Measurements from ENCODE around the gene CORIN.

GRCh38 chr4:47816748-47817147 lies 21.1 kb downstream of the CORIN start:
- no peak for TF ChIP-seq CTCF (IDR thresholded peaks at IDR 0.05)
- TF ChIP-seq SIN3A (IDR thresholded peaks at IDR 0.05; ENCODE audit: borderline replicate concordance, low read depth, low read length): no peak
- no peak for TF ChIP-seq PBX3 (IDR thresholded peaks at IDR 0.05)
- TF ChIP-seq RAD21 (IDR thresholded peaks at IDR 0.05; ENCODE audit: low read length): no peak
- TF ChIP-seq SMC3 (IDR thresholded peaks at IDR 0.05; ENCODE audit: low read depth, low read length): no peak
- TF ChIP-seq GABPA (IDR thresholded peaks at IDR 0.05; ENCODE audit: low read depth): no peak
- TF ChIP-seq POLR2AphosphoS5 (IDR thresholded peaks at IDR 0.05; ENCODE audit: low read depth, low read length): no peak
- TF ChIP-seq TAF1 (IDR thresholded peaks at IDR 0.05; ENCODE audit: borderline replicate concordance, low read depth, low read length): no peak
- no peak for TF ChIP-seq GATA2 (CRISPR knock-in tag; IDR thresholded peaks at IDR 0.05)
- TF ChIP-seq EP300 (IDR thresholded peaks at IDR 0.05; ENCODE audit: borderline replicate concordance in 1 of 2, low read depth in 1 of 2, low read length in 1 of 2): no peak
- TF ChIP-seq RFX5 (IDR thresholded peaks at IDR 0.05; ENCODE audit: low read length): no peak

Measured in SK-N-SH (cell line).